Measurements from ENCODE around the gene SEMA4B.
A peak's percentile ranks its signal among the peaks of the same experiment; 100 is the strongest.
"Not testable (repeated sequence)": the region's sequence is repeated elsewhere in the genome, so short reads cannot be mapped to it uniquely, and the experiment has no call there.

Gene SEMA4B

DNA sequence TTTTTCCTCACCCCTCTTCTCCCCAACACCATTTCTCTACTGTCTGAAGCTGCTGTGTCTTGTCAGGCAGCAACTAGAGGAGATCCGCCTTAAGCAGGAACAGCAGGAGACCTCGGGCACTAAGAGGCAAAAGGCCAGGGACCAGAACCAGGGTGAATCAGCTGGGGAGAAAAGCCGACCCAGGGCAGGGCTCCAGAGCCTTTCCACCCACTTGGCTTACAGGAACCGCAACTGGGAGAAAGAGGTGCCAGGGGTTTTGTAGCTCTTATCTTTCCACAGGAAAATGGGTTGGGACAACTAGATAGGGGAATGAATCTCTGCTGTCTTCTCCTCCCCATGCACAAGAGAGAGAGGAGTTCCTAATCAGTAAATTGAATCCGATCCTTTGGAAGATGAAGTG lies 61.3 kb downstream of the SEMA4B start:
- DNase-seq, result no peak

DNA sequence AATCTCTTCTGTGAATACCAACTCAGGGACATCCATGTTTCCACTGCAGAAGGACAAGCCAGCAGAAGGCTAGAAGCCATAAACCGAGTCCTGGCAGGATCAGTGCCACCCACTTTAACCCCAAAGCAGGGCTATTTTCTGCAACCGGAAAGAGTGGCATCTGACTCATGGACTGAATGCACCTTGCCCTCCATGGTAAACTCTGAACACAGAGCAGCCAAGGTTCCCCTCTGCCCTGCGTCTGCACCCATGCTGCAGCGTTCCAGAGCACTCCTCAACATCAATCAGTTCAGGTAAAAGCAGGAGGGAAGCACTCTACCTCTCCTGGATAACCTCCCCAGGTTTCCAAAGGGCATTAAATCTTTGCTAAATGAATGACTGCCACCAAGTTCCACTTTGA lies 63.5 kb downstream of the SEMA4B start:
- no peak for DNase-seq

DNA sequence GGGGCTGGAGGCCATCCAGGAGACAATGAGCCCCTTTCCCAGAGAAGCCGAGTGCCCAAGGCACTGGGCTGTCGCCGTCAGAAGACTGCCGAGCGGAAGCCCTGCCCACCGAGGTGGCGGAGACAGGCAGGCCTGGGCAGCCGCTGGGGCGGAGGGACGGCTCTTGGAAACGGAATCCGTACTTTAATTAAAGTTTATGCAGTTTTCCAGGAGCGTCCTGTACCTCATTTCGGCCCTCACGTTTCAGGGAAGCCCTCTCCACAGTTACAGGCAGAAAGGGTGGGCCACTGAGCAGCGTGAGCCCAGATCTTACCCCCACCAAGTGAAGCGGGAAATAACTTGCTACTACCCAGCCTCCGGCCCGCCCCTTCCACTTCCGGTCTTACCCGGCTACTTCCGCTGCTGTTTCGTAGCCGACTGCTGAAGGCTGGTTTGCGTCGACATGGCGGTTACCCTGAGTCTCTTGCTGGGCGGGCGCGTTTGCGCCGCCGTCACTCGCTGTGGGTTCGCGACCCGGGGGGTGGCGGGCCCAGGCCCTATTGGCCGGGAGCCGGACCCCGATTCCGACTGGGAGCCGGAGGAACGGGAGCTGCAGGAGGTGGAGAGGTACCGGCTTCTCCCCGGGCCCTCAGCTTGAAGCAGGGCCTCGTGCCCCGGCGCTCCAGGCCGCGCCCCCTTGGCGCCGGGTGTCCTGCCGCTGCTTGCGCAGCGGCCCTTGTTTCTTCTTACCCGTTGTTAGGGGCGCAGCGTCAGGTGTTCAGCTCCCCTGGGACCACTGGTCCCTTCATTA lies 64.3 kb downstream of the SEMA4B start, which contains the start of gene NGRN:
Gene NGRN (plus strand): TSS at position 402 of the 790 bp plus-strand sequence. CDS start 41 bp downstream, at position 443.
- DNase-seq, result peak; percentile 54

DNA sequence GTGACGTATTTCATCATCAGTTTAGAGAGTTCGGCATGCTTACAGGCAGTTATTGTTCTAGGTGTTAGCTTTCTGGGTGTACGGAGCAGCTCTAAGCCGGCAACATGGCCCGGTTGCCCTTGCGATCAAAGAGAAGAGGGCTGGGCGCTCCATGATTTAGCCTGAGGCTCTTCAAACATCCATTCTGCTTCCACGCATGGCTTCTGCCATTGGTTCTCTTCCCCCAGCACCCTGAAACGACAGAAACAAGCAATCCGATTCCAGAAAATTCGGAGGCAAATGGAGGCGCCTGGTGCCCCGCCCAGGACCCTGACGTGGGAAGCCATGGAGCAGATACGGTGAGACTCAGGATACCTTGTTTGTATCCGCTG lies 64.9 kb downstream of the SEMA4B start:
- DNase-seq, result no peak

DNA sequence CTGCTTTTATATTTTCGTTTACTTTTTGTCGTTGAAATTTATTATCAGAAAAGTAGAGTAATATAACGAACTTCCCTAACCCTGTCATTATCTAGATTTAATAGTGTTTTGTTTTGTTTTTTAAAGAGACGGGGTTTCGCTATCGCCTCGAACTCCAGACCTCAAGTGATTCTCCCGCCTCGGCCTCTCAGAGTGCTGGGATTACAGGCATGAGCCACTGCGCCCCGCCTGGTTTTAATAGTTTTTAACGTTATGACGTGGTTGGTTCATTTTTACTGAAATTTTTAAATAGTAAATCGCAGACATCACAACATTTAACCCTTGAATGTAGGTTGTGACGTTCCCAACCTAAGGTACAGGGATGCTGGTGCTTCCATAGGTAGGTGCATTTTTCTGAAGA lies 65.4 kb downstream of the SEMA4B start:
- no peak for DNase-seq

DNA sequence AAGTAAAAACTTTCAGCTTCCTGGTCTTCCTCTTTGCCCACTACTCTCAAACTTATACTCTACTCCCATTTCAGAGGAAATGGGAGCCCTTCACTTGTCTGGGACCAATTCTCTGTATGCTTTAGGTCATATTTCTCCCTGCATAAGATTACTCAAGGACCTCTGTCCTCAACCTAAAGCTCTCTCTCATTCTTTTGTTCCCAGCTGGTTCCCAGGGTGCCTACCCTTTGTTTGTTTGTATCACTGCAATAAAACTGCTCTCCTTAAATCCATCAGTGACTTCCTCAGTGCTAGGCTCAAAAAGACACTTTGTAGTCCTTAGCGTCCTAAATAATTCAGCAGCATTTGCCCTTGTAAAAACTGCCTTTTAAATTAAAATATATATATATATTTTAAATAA lies 67.3 kb downstream of the SEMA4B start:
- no peak for DNase-seq

DNA sequence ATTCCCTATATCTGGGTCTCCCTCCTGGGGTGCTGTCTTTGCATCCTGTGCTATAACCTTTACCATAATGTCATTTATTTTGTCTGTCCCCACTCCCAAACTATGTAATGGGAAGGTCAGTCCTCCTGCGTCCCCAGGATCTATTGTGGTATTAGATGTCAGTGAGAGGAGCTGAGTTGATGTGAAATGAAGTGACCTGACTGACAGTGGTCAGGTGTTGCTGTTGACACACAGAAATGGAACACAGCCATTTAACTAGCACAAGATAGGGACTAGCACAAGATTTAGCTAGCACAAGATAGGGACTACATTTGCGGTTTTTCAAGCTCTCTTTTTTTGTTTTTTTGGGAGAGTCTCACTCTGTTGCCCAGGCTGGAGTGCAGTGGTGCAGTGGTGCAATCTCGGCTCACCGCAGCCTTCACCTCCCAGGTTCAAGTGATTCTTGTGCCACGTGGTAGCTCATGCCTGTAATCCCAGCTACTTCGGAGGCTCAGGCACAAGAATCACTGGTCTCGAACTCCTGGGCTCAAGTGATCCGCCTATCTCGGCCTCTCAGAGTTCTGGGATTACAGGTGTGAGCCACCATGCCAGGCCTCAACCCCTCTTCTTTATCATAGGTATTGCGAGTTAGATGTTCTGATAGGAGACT lies 69.5 kb downstream of the SEMA4B start:
- DNase-seq, result no peak

DNA sequence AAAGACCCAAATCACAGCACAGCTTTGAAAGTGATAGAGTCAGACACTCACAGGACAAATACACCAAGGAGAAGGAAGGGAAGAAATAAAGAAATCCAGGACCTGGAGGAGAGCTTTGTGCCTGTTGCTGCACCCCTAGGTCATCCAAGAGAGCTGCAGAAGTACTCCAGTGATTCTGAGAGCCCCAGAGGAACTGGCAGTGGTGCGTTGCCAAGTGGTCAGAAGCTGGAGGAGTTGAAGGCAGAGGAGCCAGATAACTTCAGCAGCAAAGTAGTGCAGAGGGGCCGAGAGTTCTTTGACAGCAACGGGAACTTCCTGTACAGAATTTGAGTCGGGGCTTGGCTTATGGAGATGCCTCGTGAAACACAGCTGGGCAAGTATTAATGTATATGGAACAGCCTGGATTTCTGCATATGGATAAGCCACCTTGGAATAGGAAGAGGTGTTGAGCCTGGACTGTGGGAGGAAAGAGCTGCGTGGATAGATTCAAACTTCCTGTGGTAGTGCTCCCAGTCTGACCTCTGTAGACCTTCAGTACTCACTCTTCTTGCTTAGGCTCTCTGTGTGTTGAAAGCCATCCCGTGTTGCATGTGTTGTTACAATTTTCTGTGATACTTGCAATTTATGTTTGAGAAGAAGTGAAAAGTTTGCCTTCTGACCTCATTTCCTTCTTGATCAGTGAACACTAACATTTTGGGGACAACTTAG lies 70.5 kb downstream of the SEMA4B start:
- DNase-seq, result no peak

DNA sequence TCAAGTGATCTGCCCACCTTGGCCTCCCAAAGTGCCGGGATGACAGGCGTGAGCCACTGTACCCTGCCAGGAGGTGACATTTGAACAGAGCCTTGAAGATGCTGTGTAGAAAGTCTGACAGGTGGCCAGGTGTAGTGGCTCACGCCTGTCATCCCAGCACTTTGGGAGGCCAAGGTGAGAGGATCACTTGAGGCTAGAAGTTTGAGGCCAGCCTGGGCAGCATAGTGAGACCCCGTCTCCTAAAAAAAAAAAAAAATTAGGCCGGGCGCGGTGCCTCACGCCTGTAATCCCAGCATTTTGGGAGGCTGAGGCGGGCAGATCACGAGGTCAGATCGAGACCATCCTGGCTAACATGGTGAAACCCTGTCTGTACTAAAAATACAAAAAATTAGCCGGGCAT lies 77.3 kb downstream of the SEMA4B start:
- DNase-seq, result not testable (repeated sequence)

Measured in activated gamma-delta T cell (primary cell).